Medulla oblongata (tissue), 1 donor: ENCODE data around the gene PHPT1.

ENCODE experiments used
- DNase-seq: peaks from one replicate; pipeline ENCODE4 v3.0.0-alpha.2; 2015; ENCODE audit errors: extremely low spot score

PHPT1 gene

GRCh38 chr9:136886610-136887597, 37.7 kb downstream of the PHPT1 start:
- DNase-seq = peak; percentile 57

- no peak for DNase-seq
Measured at GRCh38 chr9:136888454-136888853, 39.2 kb downstream of the PHPT1 start.

- no peak for DNase-seq
Measured at GRCh38 chr9:136889858-136890257, 40.6 kb downstream of the PHPT1 start.

GRCh38 chr9:136890661-136891060, 41.5 kb downstream of the PHPT1 start:
- no peak for DNase-seq

GRCh38 chr9:136896027-136896426, 46.8 kb downstream of the PHPT1 start:
- DNase-seq = no peak

GRCh38 chr9:136898483-136899100, 49.4 kb downstream of the PHPT1 start:
- DNase-seq = no peak

- no peak for DNase-seq
Measured at GRCh38 chr9:136899196-136899595, 50.0 kb downstream of the PHPT1 start.

GRCh38 chr9:136900556-136900955, 51.3 kb downstream of the PHPT1 start:
- DNase-seq = no peak
